NCI-H524 treated with DMSO at 0.1 percent for 48 hours (cell line): ENCODE data around the gene PCDHB10.
"Not testable (repeated sequence)": the region's sequence is repeated elsewhere in the genome, so short reads cannot be mapped to it uniquely, and the experiment has no call there.

Experiments
- DNase-seq: peaks from one replicate; lab custom pipeline; 2025; lab: John Stamatoyannopoulos, UW

Gene PCDHB10

DNA sequence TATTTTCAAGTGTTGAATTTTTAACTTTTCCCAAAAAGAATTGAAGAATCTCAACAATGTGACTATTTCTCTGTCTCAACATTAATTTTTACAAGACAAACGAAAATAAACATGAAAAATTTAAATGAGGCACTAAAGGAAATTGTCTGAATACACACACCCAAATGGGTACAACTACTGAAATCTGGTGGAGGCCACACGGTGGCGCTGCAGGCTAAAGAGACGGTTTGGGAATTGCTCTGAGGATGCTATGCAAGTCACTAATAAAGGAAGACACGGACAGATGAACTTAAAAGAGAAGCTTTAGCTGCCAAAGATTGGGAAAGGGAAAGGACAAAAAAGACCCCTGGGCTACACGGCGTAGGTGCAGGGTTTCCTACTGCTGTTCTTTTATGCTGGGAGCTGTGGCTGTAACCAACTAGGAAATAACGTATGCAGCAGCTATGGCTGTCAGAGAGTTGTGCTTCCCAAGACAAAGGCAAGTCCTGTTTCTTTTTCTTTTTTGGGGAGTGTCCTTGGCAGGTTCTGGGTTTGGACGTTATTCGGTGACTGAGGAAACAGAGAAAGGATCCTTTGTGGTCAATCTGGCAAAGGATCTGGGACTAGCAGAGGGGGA is at the start of gene PCDHB10:
Gene PCDHB10 (plus strand): TSS at position 244 of the 616 bp plus-strand sequence. CDS start 200 bp downstream, at position 444.
- no peak for DNase-seq

- no peak for DNase-seq
These were observed 42.3 kb upstream of the PCDHB10 start, which contains the start of gene PCDHB6 for GRCh38 chr5:141149812-141150211. TSS of gene PCDHB6 (plus strand) at chr5:141150057. CDS start at chr5:141150258, 201 bp downstream.

- DNase-seq, result no peak
These were observed 41.7 kb upstream of the PCDHB10 start for GRCh38 chr5:141150224-141150992.

- DNase-seq, result no peak
These were observed 41.2 kb upstream of the PCDHB10 start for GRCh38 chr5:141150993-141151325.

DNA sequence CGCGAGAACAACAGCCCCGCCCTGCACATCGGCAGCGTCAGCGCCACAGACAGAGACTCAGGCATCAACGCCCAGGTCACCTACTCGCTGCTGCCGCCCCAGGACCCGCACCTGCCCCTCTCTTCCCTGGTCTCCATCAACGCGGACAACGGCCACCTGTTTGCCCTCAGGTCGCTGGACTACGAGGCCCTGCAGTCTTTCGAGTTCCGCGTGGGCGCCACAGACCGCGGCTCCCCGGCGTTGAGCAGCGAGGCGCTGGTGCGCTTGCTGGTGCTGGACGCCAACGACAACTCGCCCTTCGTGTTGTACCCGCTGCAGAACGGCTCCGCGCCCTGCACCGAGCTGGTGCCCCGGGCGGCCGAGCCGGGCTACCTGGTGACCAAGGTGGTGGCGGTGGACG is 40.5 kb upstream of the PCDHB10 start:
- not testable (repeated sequence) for DNase-seq

GRCh38 chr5:141152096-141152495 is 40.1 kb upstream of the PCDHB10 start:
- DNase-seq, result not testable (repeated sequence)

GRCh38 chr5:141155540-141156374 is 36.4 kb upstream of the PCDHB10 start:
- no peak for DNase-seq

DNA sequence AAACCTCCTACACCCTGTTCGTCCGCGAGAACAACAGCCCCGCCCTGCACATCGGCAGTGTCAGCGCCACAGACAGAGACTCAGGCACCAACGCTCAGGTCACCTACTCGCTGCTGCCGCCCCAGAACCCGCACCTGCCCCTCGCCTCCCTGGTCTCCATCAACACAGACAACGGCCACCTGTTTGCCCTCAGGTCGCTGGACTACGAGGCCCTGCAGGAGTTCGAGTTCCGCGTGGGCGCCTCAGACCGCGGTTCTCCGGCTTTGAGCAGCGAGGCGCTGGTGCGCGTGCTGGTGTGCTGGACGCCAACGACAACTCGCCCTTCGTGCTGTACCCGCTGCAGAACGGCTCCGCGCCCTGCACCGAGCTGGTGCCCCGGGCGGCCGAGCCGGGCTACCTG is 34.8 kb upstream of the PCDHB10 start:
- DNase-seq, result not testable (repeated sequence)

- not testable (repeated sequence) for DNase-seq
These were observed 34.3 kb upstream of the PCDHB10 start for GRCh38 chr5:141157901-141158300.

GRCh38 chr5:141172381-141173204 is 19.6 kb upstream of the PCDHB10 start, which contains the start of gene PCDHB7:
TSS of gene PCDHB7 (plus strand) at chr5:141172644. CDS start at chr5:141172836, 192 bp downstream.
- no peak for DNase-seq

DNA sequence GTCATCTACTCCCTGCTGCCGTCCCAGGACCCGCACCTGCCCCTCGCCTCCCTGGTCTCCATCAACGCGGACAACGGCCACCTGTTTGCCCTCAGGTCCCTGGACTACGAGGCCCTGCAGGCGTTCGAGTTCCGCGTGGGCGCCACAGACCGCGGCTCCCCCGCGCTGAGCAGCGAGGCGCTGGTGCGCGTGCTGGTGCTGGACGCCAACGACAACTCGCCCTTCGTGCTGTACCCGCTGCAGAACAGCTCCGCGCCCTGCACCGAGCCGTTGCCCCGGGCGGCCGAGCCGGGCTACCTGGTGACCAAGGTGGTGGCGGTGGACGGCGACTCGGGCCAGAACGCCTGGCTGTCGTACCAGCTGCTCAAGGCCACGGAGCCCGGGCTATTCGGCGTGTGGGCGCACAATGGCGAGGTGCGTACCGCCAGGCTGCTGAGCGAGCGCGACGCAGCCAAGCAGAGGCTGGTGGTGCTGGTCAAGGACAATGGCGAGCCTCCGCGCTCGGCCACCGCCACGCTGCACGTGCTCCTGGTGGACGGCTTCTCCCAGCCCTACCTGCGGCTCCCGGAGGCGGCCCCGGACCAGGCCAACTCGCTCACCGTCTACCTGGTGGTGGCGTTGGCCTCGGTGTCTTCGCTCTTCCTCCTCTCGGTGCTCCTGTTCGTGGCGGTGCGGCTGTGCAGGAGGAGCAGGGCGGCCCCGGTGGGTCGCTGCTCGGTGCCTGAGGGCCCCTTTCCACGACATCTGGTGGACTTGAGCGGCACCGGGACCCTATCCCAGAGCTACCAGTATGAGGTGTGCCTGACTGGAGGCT is 17.7 kb upstream of the PCDHB10 start:
- DNase-seq, result not testable (repeated sequence)

DNA sequence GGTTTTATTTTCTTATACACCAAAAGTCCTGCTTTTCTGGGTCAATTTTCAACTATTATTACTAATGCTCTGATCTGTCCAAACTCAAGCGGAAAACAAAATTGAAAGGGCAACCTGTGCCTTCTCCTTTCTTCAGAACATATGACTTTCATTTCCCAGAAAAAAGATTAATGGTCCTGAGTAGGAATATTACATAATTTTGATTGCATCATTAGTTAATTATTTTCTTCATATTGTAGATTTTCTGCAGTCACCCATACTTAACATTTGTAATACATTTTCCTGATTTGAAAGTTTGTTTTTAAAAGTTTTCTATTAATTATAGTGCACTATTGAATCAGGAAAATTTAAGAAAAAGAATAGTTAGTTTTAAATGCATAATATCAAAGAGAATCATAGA is 16.2 kb upstream of the PCDHB10 start:
- DNase-seq, result no peak

GRCh38 chr5:141177577-141178191 is 14.5 kb upstream of the PCDHB10 start, which contains the start of gene PCDHB8:
TSS of gene PCDHB8 (plus strand) at chr5:141177790. CDS start at chr5:141178035, 245 bp downstream.
- DNase-seq, result not testable (repeated sequence)

GRCh38 chr5:141179371-141179770 is 12.8 kb upstream of the PCDHB10 start:
- not testable (repeated sequence) for DNase-seq

- not testable (repeated sequence) for DNase-seq
These were observed 12.3 kb upstream of the PCDHB10 start for GRCh38 chr5:141179876-141180275.

DNA sequence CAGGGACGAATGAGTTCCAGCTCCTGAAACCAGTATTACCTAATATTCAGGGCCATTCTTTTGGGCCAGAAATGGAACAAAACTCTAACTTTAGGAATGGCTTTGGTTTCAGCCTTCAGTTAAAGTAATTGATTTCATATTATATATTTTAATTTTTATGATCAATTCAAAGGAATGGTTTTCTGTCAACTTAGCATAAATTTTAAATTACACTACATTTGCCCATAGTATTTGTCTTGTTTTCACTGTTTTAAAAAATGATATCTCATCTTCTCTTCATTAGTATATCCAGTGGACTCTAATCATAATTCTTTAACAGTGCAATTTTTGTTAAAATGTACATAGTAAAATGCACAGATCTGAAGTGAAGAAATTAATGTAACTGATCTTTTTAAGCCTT is 11.8 kb upstream of the PCDHB10 start:
- no peak for DNase-seq

DNA sequence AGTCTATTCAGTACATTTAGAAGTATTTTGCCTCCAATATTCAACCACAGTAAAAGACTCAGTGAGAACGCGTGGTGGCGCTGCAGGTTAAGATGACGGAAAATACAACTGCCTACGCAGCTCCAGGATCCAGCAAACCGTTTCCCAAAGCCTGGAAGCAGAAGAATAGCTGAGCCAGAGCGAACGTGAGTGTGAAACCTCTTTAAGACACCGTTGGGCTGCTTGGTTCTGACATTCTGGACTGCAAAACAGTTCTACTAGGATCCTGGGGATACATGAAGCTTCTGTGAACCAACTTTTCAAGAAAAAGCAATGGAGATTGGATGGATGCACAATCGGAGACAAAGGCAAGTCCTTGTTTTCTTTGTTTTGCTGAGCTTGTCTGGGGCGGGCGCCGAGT is 9.9 kb upstream of the PCDHB10 start, which contains the start of gene PCDHB16:
Gene PCDHB16 (plus strand): TSS at position 140 of the 400 bp plus-strand sequence. CDS start 173 bp downstream, at position 313.
- no peak for DNase-seq

DNA sequence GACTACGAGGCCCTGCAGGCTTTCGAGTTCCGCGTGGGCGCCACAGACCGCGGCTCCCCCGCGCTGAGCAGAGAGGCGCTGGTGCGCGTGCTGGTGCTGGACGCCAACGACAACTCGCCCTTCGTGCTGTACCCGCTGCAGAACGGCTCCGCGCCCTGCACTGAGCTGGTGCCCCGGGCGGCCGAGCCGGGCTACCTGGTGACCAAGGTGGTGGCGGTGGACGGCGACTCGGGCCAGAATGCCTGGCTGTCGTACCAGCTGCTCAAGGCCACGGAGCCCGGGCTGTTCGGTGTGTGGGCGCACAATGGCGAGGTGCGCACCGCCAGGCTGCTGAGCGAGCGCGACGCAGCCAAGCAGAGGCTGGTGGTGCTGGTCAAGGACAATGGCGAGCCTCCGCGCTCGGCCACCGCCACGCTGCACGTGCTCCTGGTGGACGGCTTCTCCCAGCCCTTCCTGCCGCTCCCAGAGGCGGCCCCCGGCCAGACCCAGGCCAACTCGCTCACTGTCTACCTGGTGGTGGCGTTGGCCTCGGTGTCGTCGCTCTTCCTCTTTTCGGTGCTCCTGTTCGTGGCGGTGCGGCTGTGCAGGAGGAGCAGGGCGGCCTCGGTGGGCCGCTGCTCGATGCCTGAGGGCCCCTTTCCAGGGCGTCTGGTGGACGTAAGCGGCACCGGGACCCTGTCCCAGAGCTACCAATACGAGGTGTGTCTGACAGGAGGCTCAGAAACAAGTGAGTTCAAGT is 7.9 kb upstream of the PCDHB10 start:
- not testable (repeated sequence) for DNase-seq

DNA sequence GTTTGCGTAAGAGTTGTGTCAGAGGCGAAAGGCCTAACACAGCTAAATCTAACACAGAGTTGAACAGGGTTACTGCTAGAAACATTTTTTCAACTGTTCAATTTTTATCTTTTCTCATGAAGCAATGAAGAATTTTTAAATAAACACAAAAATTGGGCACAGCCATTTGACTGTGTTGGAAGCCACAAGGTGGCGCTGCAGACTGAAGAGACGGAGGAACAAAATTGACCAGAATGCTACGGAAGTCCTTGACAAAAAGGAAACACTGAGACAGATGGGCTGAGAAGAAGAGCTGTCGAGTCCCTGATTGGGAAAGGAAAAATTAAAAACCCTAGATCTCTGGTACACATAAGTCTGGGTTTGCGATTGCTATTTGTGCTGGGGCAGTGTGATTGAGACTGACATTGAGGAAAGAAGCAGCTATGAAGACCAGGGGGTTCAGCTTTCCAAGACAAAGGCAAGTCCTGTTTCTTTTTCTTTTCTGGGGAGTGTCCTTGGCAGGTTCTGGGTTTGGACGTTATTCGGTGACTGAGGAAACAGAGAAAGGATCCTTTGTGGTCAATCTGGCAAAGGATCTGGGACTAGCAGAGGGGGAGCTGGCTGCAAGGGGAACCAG is 5.1 kb upstream of the PCDHB10 start, which contains the start of gene PCDHB9:
Gene PCDHB9 (plus strand): TSS at position 265 of the 616 bp plus-strand sequence. CDS start 158 bp downstream, at position 423.
- peak; percentile 55 for DNase-seq
